ENCODE measurements around the gene TRPV4.

DNA sequence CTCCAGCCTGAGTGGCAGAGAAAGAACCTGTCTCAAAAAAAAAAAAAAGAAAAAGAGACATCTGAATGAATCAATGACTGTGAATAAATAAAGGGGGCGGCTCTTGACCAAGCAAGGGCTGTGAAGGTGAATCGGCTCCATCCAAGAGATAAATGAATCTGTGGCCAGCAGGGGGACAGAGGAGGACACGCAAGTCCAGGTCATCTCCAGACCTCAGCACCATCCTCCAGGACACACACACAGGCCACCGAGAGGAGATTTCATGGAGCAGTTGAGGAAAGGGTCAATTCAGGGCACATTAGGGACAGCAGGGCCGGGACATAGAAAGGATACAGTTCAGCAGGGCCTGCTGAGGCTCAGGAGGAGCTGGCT lies 21.6 kb downstream of the TRPV4 start:
- TF ChIP-seq, protein P1, sequence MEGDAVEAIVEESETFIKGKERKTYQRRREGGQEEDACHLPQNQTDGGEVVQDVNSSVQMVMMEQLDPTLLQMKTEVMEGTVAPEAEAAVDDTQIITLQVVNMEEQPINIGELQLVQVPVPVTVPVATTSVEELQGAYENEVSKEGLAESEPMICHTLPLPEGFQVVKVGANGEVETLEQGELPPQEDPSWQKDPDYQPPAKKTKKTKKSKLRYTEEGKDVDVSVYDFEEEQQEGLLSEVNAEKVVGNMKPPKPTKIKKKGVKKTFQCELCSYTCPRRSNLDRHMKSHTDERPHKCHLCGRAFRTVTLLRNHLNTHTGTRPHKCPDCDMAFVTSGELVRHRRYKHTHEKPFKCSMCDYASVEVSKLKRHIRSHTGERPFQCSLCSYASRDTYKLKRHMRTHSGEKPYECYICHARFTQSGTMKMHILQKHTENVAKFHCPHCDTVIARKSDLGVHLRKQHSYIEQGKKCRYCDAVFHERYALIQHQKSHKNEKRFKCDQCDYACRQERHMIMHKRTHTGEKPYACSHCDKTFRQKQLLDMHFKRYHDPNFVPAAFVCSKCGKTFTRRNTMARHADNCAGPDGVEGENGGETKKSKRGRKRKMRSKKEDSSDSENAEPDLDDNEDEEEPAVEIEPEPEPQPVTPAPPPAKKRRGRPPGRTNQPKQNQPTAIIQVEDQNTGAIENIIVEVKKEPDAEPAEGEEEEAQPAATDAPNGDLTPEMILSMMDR (IDR thresholded peaks at IDR 0.05): no peak
- TF ChIP-seq POLR2A (IDR thresholded peaks at IDR 0.05): no peak

Data from body of pancreas (tissue), 4 donors.